Fibroblast of mammary gland (primary cell): Measurements from ENCODE around the gene KDM4B.
"Not testable (repeated sequence)": the region's sequence is repeated elsewhere in the genome, so short reads cannot be mapped to it uniquely, and the experiment has no call there.

Experiments
- DNase-seq: peaks from one replicate; pipeline ENCODE4 v3.0.0-alpha.2; 2010; ENCODE audit warnings: low read depth
- H3K4me3 ChIP-seq: 2 replicates; pipeline ENCODE4 v1.5.1; 2011; ENCODE audit warnings: low read depth, mild to moderate bottlenecking, low read length, moderate library complexity; ENCODE audit not compliant: control insufficient read depth
- TF ChIP-seq, protein P1 (sequence below): conservative IDR thresholded peaks from 2 replicates; pipeline ENCODE4 v1.5.1; 2011; ENCODE audit warnings: low read depth, low read length, inconsistent platforms; ENCODE audit not compliant: control insufficient read depth, insufficient read depth

KDM4B gene

GRCh38 chr19:4933528-4933927 is 35.4 kb upstream of the KDM4B start:
- no peak overlapping the region for H3K4me3 ChIP-seq
- DNase-seq: peak; percentile 59
- TF ChIP-seq, protein P1, sequence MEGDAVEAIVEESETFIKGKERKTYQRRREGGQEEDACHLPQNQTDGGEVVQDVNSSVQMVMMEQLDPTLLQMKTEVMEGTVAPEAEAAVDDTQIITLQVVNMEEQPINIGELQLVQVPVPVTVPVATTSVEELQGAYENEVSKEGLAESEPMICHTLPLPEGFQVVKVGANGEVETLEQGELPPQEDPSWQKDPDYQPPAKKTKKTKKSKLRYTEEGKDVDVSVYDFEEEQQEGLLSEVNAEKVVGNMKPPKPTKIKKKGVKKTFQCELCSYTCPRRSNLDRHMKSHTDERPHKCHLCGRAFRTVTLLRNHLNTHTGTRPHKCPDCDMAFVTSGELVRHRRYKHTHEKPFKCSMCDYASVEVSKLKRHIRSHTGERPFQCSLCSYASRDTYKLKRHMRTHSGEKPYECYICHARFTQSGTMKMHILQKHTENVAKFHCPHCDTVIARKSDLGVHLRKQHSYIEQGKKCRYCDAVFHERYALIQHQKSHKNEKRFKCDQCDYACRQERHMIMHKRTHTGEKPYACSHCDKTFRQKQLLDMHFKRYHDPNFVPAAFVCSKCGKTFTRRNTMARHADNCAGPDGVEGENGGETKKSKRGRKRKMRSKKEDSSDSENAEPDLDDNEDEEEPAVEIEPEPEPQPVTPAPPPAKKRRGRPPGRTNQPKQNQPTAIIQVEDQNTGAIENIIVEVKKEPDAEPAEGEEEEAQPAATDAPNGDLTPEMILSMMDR: no peak

- TF ChIP-seq, protein P1: no peak
- H3K4me3 ChIP-seq: no peak overlapping the region
- no peak for DNase-seq
These were observed 33.5 kb upstream of the KDM4B start for GRCh38 chr19:4935444-4935843.

- TF ChIP-seq, protein P1: no peak
- no peak overlapping the region for H3K4me3 ChIP-seq
These were observed 31.9 kb upstream of the KDM4B start for GRCh38 chr19:4937060-4937459.

GRCh38 chr19:4938461-4938860 is 30.5 kb upstream of the KDM4B start:
- not testable (repeated sequence) for H3K4me3 ChIP-seq, DNase-seq

More at GRCh38 chr19:4937060-4937459, 31.9 kb upstream of the KDM4B start:
- DNase-seq: no peak

DNA sequence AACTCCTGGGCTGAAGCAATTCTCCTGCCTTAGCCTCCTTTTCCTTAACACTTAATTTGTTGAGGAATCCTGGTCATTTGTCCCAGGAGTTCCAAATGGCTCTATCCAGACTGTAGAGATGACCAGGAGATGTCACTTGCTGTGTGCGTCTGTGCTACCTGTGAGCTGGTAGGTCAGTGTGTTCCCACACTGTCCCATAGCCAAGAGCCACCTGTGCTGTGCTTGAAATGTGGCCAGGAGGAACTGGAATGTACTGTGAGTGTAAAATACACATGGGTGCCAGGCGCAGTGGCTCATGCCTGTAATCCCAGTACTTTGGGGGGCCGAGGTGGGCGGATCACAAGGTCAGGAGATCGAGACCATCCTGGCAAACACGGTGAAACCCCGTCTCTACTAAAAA is 29.4 kb upstream of the KDM4B start:
- TF ChIP-seq, protein P1: no peak
- DNase-seq: no peak
- H3K4me3 ChIP-seq: no peak overlapping the region

- not testable (repeated sequence) for H3K4me3 ChIP-seq, DNase-seq
These were observed 27.2 kb upstream of the KDM4B start for GRCh38 chr19:4941638-4942169.

- not testable (repeated sequence) for H3K4me3 ChIP-seq, DNase-seq
These were observed 18.3 kb upstream of the KDM4B start for GRCh38 chr19:4950650-4951049.

DNA sequence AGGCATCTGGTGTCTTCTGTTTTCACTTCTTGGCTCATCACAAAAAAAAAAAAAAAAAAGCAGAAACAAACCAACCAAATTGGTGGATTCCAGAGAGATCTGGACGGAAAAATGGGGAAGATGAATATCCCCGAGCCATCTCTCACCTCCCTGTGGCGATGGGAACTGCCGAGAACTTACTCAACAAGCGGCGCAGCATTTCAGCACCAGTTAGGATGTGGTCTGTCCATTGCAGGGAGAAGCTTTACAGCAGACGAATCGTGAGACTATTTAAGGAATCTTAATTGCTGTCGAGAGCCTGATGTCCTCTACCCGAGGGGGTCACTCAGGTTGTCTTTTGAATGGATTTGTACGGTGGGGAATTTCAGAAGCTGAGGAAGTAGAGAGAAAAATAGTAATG is 17.3 kb upstream of the KDM4B start:
- TF ChIP-seq, protein P1: no peak
- DNase-seq: no peak
- H3K4me3 ChIP-seq: no peak overlapping the region

DNA sequence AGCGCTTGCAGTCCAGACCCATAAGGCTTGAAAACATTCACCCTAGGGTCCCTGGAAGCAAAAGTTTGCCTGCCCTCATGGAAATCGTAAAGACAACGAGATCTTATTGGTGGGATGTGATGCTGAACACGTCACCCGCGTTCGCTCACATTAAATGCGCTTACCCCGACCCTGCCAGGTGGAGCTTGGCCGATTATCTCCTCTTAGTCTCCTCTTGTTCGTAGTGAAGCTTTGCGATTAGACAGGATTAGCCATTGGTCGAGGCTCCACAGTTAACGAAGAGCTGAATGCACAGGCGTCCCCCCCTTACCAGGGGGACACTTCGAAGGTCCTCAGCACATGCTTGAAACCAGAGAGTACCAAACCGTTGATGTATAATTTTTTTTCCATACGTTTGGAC is 16.0 kb upstream of the KDM4B start:
- TF ChIP-seq, protein P1: no peak
- no peak overlapping the region for H3K4me3 ChIP-seq
- DNase-seq: no peak

DNA sequence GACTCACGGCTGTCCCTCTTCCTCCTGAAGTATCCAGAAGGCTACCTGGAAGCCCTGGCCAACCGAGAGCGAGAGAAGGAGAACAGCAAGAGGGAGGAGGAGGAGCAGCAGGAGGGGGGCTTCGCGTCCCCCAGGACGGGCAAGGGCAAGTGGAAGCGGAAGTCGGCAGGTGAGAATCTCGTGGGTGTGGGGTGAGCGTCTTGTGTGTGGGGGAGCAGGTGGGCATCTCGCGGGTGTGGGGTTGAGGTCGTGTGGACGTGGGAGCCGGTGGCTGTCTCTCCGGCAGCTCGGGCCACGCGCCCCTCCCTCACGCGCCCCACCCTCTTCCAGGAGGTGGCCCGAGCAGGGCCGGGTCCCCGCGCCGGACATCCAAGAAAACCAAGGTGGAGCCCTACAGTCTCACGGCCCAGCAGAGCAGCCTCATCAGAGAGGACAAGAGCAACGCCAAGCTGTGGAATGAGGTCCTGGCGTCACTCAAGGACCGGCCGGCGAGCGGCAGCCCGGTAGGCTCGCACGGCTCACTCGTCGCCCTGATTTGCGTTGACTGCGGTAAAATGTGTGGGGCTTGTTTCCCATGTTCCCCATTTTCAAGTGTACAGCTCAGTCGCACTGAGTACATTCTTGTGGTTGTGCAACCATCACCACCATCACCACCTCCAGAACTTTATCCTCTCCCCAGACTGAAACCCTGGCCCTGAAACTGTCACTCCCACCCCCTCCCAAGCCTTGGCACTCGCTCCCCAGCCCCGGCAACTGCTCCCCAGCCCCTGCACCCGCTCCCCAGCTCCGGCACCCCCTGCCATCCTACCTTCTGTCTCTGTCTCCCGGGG is 14.4 kb upstream of the KDM4B start:
- H3K4me3 ChIP-seq, DNase-seq: not testable (repeated sequence)
